ENCODE results near the gene DPT. TPM values are rescaled to one million over a fixed set of nuclear protein-coding genes. Genes with fewer than 3 reads are reported as not detected.

The DPT gene
- total RNA-seq, 1 experiment from 2014 or later = not detected

DNA sequence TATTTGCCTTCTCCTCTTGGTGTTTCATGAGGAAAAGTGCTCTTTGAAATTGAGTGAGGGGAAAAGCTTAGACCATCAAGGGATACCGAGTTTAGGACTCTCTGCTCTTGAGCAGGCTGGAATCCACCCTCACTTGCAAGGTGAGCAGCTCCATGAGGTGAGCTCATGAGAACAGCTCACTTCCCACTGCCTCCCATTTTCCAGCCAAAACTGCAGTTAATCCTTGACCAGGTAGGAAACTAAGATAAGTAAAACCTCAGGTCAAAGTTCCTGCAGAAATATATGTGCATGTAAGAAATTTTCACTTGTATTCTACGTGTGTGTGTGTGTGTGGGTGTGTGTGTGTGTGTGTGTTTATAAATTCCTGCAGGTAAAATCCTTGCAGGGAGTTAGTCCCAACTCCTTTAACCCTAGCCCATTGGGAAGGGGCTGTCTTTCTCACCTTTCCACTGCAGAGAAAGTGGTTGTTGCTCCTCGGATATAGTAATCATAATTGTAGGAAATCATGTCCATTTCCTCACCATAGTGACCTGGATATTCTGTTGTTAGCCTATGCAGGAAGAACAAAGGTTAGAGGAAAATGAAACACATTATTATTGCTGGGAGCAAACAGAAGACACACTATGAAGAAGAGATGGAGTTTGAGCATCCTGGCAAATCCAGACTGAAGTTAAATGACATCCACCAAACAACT lies 28.3 kb downstream of the DPT start:
- no peak for DNase-seq (ENCODE audit: low spot score)

DNA sequence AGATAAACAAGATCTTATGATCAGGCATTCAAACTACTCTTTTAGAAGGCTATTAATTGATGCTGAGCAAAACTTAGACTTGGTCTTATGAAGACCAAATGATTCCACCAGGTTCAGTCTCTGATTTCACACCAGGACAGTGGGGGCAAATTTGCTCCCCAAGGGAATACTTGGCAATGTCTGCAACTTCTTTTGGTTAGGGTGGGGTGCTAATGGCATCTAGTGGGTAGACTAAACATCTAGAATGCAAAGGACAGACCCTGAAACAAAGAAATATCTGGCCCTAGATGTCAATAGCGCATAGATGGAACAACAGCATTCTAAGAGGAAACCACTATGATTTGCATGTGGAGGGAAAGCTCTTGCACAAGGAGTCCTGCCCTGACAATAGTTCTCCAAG lies 30.6 kb downstream of the DPT start:
- no peak for DNase-seq (ENCODE audit: low spot score)

DNA sequence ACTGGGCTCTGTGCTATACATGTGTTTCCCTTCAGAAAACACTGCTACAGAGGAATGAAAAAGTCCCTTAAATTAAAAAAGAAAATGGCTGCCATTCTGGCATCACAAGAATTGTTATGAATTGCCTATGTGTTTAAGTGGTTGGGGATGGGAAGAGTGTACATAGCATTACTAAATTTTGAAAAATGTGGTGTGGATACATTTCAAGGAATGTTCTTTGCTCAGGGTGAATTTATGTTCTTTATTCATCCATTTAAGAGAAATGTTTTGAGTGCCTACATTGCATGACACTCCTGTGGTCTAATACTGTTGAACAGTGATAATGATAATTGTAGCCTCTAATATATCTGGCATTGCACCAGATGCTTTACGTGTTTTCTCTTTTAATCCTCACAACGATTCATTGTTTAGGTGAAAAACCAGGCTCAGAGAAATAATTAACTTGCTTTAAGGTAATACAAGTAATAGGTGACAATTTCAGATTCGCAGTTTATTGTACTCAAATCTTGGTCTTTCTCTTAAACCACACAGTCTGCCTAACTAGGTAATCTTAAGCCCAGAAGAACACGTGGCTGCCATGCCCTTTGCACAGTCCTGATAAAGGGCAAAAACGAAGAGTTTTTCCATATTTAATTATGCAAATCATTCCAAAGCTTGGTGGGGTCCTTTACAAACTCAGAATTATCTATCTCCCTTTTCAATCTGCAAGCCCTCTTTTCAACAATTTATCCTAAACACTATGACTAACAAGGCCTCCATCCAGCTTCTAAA lies 31.5 kb downstream of the DPT start:
- no peak for DNase-seq (ENCODE audit: low spot score)

DNA sequence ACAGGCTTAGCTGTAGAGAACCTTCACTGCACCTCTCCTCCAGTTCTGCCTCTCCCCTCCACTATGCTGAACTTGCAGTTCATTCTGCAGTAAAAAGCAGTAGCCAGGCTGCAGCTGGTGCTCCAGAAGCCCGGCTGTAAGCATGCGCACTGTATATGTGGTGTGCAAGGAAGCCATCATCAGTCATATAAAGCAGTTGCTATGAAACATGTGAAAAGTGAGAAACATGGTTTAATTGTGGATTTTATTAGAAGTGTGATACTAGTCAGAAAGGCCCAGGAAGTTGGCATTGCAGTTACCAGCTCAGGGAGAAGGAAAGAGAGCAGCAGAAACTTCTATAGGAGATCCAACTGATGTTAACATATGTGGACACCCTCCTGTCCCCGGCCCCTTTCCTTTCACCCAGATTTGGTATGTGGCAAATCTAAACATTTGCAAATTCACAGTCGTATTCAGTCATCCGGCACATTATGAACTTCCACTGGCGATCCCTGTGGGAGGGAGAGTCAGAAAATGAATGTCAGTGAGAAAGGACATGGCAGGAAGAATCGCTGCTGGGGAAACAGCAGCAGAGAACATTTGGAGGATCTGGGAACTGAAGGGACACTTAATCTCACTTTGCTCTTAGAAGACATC lies 32.8 kb downstream of the DPT start:
- no peak for DNase-seq (ENCODE audit: low spot score)

DNA sequence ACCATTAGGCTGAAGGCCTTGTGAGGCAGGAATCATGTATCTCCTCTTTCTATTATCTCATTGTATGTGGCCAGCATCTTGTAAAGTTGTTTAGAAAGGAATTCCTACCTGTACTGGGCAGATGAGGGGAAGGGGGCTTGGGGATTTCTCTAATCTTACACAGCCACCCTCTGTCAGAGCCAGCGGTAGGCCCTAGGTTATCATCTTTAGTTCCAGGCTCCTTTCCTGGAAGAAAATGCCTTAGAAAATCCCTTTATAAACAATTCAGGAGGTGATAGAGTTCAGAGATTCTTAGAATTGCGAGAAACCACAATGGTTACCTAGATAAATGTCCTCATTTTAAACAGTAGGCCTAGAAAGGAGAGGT lies 35.2 kb downstream of the DPT start:
- peak; percentile 31 for DNase-seq (ENCODE audit: low spot score)

DNA sequence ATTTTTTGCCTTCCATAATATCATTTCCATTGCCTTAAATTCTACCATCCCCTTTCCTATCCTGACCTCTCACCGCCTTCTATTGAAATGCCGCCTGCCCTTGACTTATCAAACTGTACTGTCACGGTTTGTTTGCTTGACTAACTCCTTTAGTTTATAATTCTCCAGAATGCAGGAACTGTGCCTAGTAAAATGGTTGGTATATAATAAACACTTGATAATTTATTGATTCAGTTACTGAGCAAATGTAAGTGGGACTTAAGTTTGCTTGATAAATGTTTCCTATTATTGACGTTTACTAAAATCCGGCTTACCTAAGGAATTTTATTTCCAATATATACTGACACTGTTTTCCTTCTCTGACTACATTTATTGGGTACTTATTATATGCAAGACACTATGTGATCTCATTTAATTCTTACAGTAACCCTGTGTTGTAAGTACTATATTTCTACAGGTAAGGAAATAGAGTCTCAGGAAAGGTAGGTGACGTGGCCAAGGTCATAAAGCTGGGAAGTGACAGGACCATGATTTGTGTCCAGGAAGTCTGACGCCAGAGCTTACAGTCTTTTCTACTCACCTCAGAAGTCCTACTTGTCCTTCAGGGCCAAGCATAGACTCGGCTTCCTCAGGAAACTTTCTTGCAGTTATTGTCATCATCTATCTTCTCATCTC lies 35.7 kb downstream of the DPT start:
- peak; percentile 80 for DNase-seq (ENCODE audit: low spot score)

DNA sequence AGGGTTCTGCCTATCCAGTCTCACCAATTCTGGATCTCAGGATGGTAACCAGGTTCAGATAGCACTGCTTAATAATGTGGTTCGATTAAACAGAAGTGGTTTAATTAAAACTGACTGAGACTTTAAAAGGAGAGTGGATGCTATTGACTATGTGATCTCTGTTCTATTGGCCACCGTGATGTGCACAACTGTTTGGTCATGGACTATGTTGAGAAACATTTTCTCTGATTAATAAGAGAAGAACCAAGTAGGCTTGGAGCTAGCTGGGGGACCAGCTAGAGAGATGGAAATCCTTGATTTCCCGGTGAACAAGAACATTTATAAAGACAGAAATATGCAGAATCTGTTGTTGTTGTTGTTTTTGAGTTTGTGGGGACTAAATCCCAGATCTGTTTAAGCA lies 36.5 kb downstream of the DPT start:
- no peak for DNase-seq (ENCODE audit: low spot score)

DNA sequence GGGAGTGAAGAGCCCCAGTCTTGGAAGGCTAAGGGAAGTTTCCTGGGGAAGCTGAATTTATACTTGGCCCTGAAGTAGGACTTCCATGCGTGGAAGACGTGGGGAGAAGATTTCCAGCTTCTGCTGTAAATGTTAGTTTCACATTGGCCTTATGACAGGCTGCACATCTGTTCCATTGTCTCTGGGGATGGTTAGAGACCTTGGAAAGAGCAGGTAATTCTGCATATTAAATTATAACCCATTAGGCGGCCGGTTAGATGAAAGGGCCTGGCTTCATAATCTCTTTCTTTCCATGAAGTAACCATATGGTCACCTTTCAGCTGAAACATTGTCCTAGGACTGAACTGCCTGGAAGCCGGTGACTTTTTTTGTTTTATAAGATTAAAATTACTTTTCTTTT lies 37.5 kb downstream of the DPT start:
- no peak for DNase-seq (ENCODE audit: low spot score)

DNA sequence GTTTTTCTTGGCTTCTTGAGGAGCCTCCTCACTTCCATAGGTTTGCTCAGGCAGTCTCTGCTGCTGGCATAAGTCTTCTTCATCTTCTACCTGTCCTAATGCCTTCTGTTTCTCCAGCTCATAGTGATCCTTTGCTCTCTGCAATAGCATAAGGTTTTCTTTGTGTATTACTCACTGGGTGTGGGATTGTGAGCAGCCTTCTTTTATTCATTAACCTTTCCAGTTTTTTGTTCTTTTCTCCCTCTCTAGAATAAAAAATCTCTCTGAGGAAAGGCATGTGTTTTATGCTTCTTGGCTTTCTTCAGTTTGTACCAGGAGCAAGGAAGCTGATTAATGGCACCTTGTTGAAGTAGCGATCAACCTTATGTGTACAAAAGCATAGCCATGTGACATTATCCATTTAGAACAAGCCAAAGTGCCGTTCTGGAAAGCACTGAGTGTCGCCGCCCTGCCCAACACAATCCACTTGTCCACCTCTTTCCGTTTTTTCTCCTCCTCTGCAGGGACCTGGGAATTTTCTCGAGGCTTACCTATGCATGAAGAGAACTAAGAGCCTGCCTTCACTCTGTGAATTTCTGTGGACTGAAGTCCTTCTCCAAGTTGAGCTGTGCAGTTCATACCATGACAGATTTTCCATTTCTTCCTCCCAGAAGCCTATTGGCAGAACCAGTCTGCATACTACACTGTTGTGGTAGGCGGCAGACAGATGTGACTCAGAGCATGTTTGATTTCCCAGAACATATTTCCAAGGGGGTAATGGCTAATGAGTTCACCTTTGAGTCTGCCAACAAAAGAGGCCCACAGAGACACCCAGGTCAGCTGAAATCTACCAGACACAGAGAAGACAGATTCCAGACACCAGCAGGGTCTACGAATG lies 39.0 kb downstream of the DPT start:
- DNase-seq (ENCODE audit: low spot score) = no peak

DNA sequence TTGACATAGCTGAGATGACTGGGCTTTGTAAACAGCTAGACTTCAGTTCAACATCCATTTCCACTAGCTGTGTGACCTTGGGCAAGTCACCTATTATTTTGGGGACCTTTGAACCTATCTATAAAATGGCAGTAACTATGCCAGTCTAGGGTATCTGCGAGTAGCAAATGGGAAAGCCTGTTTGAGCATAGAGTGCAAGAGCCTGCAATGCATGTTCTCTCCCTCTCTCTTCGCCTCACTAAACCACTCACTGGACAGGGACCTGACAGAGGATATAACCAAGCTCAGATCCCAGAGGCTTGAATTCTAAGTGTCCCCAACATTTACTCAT lies 39.7 kb downstream of the DPT start:
- no peak for DNase-seq (ENCODE audit: low spot score)

DNA sequence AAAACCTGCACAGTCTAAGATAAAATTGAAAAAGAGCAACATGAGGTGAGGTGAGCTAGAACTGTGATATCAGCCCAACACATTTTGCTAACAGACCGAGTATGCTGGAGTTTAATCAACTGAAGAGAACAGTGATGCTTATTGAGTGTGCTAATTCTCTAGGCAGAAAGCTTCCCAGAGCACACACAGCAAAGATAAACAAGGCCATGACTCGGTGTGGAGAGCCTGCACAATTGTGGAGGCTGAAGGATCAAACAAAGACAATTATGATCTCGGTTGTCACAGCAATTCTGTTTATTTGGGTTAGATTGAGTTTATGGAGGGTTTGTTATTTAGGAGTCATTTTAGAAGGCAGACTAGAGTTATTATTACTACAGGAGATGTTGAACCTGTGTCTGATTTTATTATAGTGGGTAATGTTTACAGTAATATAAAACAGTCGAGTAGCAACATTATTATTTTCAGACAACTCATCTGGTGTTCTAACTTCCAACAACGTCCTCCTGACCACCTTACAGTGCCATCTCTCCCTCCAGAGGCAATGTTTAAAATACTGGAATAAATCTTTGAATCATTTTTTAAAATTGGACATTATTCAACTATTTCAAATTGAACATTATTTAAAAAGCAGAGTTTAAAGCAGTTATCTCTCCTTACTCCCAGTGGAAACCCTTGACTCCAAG lies 40.2 kb downstream of the DPT start:
- no peak for DNase-seq (ENCODE audit: low spot score)

DNA sequence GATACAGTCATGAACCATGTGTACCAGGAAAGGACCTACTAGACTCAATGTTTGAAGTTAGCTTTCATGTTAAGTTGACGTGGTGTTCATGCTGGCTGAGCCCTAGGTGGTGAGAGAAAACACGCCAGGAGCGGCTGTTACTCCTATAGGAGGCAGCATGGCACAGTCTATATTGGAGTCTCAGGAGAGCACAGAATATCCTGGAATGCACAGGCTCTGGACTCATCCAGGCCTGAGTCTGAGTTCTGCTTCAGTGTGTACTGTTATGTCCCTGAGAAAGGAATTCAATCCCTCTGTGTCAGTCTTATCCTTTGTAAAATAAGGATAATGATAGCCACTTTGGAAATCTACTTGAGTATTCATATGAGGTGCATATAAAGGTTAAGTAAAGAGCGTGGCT lies 41.2 kb downstream of the DPT start:
- no peak for DNase-seq (ENCODE audit: low spot score)

DNA sequence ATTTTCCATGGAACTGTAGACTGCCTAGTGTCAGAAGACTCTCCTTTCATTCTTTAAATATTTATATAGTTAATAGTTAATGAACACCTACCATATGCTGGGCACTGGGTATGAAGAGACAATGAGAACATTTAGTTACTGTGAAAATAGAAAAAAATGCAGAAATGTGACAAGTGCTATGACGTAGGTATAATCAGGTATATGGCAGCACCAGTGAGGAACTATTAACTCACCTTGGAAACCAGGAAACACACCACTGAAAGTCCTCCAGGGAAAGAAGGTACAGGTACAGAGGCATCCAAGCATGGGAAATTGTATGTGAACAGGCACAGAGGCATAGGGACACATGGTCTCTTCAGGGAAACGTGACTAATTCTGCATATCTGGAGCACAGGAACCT lies 42.3 kb downstream of the DPT start:
- no peak for DNase-seq (ENCODE audit: low spot score)

DNA sequence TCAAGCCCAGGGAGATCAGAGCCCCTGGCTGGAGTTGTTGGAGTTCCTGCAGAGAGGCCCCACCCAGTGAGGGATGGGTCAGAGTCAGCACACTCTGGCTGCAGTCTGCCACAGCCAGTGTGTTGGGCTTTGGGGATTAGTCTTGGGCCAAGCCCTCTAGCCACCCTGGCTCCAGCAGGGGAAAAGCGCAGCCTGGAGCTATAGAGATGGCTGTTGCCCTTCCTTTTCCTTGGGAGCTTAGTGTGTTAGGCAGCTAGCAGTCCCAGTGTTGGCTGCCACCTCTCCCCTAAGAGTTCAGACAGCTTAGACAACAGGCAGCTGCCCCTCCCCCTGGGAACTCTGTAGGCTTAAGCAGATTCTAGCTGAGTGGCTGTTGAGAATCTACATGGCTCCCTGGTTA lies 45.1 kb downstream of the DPT start:
- DNase-seq (ENCODE audit: low spot score) = no peak

DNA sequence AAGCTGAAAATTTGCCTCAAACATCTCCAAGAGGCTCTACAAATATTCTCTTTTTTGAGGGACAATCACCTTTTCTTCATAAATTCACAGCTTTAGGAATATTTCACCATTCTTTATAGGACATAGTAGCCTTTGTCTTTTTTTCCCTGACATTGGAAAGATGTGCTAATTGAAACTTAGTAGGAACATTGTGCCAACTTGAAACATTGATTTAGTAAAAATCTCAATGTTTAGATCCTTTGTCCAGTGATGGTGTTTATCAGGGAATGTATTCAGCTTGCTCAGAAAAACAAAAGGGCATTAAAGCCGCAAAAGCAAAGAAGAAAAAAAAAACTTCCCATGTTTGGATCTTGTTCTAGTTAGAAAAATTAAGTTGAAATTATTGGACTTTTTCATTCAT lies 52.1 kb downstream of the DPT start:
- DNase-seq (ENCODE audit: low spot score) = no peak

DNA sequence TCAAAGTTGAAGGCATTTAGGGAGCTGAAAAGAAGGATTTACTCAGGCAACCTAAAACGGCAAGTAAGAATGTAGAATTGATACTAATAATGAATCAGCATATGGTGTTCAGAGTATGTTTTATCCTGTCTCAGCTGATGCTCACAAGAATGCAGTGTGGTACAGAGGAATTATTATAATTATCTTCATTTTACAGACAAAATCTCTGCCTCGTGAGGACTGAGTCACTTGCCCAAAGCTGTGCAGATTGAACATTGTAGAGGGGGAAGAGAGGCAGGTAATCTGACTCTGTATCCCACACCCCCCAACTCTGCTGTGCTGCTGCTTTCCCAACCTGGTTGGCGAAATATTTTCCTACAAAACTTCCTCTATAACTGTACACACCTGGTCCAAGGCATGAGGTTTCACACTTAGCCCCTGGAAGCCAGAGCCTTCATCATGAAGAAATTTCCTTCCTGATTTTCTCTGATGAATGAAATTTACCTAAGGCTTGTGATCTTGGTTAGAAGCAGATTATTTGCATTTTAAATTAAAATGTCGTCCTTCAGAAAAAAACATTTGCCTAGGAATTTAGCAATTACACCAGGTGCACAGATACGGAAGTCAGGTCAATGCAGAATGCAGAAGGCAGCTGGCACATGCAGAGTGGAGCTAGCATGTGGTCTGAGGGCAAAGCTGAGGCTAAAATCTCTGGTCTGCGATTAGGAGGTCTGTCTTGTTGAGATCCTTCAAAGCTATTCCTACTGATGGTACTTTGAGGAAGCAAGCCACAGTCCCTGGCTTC lies 52.8 kb downstream of the DPT start:
- no peak for DNase-seq (ENCODE audit: low spot score)

DNA sequence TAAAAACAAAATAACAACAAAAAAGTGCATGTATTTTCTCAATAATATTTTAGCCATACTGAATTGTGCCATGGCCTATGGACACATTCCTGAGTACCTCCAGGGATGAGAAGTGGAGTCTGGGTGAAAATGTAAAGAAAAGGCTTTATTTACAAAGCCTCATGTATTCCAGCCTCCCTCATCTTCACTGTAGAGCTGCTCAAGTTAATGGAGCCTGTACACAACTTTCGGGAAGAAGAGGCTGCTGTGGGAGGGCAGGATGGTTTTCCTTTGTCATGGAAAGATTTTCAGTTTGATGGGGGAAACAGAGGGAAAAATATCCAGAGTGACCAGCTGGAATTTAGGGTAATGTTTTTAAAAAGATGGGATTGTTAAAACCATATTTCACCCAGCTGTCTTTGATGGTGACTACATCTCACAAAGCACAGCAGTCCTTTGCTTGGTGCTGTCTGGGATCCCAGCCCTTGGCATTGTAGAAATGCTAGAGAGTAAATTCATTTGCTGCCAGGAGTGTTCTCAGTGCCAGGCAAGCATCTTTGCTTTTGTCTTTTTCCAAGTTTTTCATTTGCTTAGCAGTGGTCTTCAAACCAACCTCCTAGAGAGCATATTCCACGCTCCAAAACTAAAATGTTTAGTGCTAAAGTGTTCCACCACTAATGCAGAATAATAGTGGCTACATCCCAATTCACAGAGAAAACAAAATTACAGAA lies 54.9 kb downstream of the DPT start:
- no peak for DNase-seq (ENCODE audit: low spot score)

DNA sequence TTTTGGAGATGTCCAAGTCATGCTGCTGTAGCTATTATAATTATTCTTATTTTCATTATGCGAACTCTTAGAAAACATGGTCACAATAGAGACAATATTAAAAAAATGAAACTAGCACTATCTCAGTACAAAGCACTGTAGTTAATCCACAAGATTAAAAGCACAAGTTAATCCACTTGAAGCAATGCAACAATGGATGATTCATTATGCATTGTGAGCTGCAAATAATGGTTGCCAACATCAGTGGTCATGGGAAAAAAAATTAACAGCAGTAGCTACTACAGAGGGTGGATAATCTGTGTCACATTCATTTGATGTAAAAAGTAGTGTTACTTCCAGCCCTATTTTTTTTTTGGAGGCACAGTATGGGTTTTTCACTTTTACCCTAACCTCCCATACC lies 56.7 kb downstream of the DPT start:
- no peak for DNase-seq (ENCODE audit: low spot score)

DNA sequence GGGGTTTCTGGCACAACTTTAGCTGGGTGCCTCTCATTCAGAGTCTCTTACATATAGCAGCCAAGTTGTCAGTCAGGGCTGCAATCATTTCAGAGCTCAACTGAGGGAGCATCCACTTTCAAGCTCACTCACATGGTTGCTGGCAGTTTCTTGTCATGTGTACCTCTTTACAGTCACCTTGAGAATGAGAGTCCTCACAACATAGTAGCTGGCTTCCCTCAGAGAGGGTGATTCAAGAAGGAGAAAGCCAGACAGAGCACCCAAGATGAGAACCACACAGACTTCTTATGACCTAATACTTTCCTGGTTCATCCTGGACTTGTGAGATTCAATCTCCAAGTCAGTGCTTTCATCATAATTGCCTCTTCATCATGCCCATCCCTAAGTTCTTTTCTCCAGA lies 57.2 kb downstream of the DPT start:
- DNase-seq (ENCODE audit: low spot score) = no peak

DNA sequence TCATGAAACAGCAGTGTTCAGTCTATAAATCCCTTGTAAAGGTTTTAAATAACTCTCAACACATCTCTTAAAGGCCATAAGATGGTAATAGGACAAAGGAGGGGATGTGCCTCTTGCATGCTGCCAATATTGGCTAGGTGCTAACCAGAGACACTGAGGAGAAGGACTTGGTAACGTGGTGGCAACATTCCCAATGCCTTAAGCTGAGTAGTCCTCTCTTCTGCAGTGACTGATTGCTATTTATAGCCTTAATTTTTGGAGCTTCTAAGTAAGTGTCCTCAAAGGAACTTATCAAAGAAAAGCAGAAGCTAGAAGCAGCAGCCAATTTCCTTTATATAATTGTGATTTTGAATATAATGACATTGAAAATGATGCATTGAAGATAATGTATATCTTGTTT lies 63.0 kb downstream of the DPT start:
- DNase-seq (ENCODE audit: low spot score) = no peak
